Activated T-helper 2 cell treated with anti-CD3 and anti-CD28 coated beads, Interferon-gamma antibody, Interleukin-2, Interleukin-4, amounts not matched to agents 10 μg/mL and 5 μg/mL and 100 μg/mL, durations not matched to agents 14 hours and 24 hours and 36 hours (primary cell): ENCODE results near the gene LGI4. TPM values are rescaled to one million over a fixed set of nuclear protein-coding genes. Genes with fewer than 3 reads are reported as not detected.
"Not testable (repeated sequence)": the region's sequence is repeated elsewhere in the genome, so short reads cannot be mapped to it uniquely, and the experiment has no call there.

Source experiments
- DNase-seq: peaks from one replicate; pipeline ENCODE4 v3.0.0; 2021; ENCODE audit warnings: low spot score
- H3K27ac Mint-ChIP-seq: one replicate; pipeline ENCODE4 v1.8.0; 2021; ENCODE audit warnings: mixed read lengths
- H3K27me3 Mint-ChIP-seq: one replicate; pipeline ENCODE4 v1.8.0; 2021; ENCODE audit warnings: low read depth, mixed read lengths
- H3K36me3 Mint-ChIP-seq: one replicate; pipeline ENCODE4 v1.8.0; 2021; ENCODE audit warnings: low read depth, mixed read lengths
- H3K4me1 Mint-ChIP-seq: one replicate; pipeline ENCODE4 v1.8.0; 2021; ENCODE audit warnings: low read depth, mixed read lengths
- H3K4me3 Mint-ChIP-seq: one replicate; pipeline ENCODE4 v1.8.0; 2021; ENCODE audit warnings: low read depth, mild to moderate bottlenecking, moderate library complexity, mixed read lengths
- H3K9me3 Mint-ChIP-seq: one replicate; pipeline ENCODE4 v1.8.0; 2021; ENCODE audit warnings: mixed read lengths
- intact Hi-C: fragments of 100-400 bp; cut with micrococcal nuclease; formaldehyde crosslinking; loops from one replicate; pipeline ENCODE4 v1.15.1; 2023
- total RNA-seq: library from RNA; stranded (reverse); gene quantifications from 2 replicates; pipeline ENCODE4 v1.2.3, GENCODE V29; 2022

The LGI4 gene
- total RNA-seq, 1 donor from 2014 or later, result 0.27 TPM

GRCh38 chr19:35101949-35102348 is 32.9 kb downstream of the LGI4 start:
- intact Hi-C loops, DNase-seq: not testable (repeated sequence)

GRCh38 chr19:35100588-35101533 is 34.0 kb downstream of the LGI4 start:
- intact Hi-C loops, result no loop called here
- no peak for DNase-seq
- Mint-ChIP-seq H3K4me1 (no peaks in the 10 kb centered on the region), H3K4me3 (no peak overlapping the region), H3K27me3 (no peaks in the 10 kb centered on the region), H3K9me3 (no peaks in the 10 kb centered on the region), H3K36me3 (no peaks in the 10 kb centered on the region), H3K27ac (no peak overlapping the region)

More at GRCh38 chr19:35101949-35102348, 32.9 kb downstream of the LGI4 start:
- H3K9me3 Mint-ChIP-seq, H3K27me3 Mint-ChIP-seq, H3K27ac Mint-ChIP-seq, H3K4me1 Mint-ChIP-seq, H3K4me3 Mint-ChIP-seq, H3K36me3 Mint-ChIP-seq: not testable (repeated sequence)

- intact Hi-C loops, result no loop called here
- no peaks in the 10 kb centered on the region for H3K27me3 Mint-ChIP-seq
- no peaks in the 10 kb centered on the region for H3K9me3 Mint-ChIP-seq
- no peaks in the 10 kb centered on the region for H3K36me3 Mint-ChIP-seq
- no peak overlapping the region for H3K4me3 Mint-ChIP-seq
- no peak overlapping the region for H3K27ac Mint-ChIP-seq
- no peaks in the 10 kb centered on the region for H3K4me1 Mint-ChIP-seq
- no peak for DNase-seq
Measured at GRCh38 chr19:35099897-35100275, 35.0 kb downstream of the LGI4 start.

GRCh38 chr19:35099155-35099896 is 35.5 kb downstream of the LGI4 start:
- Mint-ChIP-seq H3K4me3 (no peak overlapping the region), H3K27ac (no peak overlapping the region), H3K4me1 (no peaks in the 10 kb centered on the region), H3K36me3 (no peaks in the 10 kb centered on the region), H3K27me3 (no peaks in the 10 kb centered on the region), H3K9me3 (no peaks in the 10 kb centered on the region)
- intact Hi-C loops, result no loop called here
- no peak for DNase-seq

GRCh38 chr19:35098413-35099049 is 36.3 kb downstream of the LGI4 start:
- H3K4me3 Mint-ChIP-seq, result no peak overlapping the region

GRCh38 chr19:35095667-35096368 is 39.0 kb downstream of the LGI4 start:
- intact Hi-C loops, result no loop called here
- no peak overlapping the region for H3K27ac Mint-ChIP-seq
- H3K4me1 Mint-ChIP-seq, result no peaks in the 10 kb centered on the region

More at GRCh38 chr19:35098413-35099049, 36.3 kb downstream of the LGI4 start:
- no peaks in the 10 kb centered on the region for H3K27me3 Mint-ChIP-seq
- intact Hi-C loops, result no loop called here
- no peaks in the 10 kb centered on the region for H3K4me1 Mint-ChIP-seq
- H3K9me3 Mint-ChIP-seq, result no peaks in the 10 kb centered on the region
- H3K27ac Mint-ChIP-seq, result no peak overlapping the region
- DNase-seq, result no peak
- no peaks in the 10 kb centered on the region for H3K36me3 Mint-ChIP-seq

GRCh38 chr19:35094656-35095055 is 40.2 kb downstream of the LGI4 start:
- H3K36me3 Mint-ChIP-seq, result no peaks in the 10 kb centered on the region
- DNase-seq, result no peak
- H3K4me1 Mint-ChIP-seq, result no peaks in the 10 kb centered on the region
- H3K27ac Mint-ChIP-seq, result no peak overlapping the region
- H3K9me3 Mint-ChIP-seq, result no peaks in the 10 kb centered on the region
- intact Hi-C loops, result no loop called here
- H3K27me3 Mint-ChIP-seq, result peaks cover 4% of the 10 kb centered on the region
- H3K4me3 Mint-ChIP-seq, result no peak overlapping the region

More at GRCh38 chr19:35095667-35096368, 39.0 kb downstream of the LGI4 start:
- H3K36me3 Mint-ChIP-seq, result no peaks in the 10 kb centered on the region
- no peaks in the 10 kb centered on the region for H3K27me3 Mint-ChIP-seq
- no peaks in the 10 kb centered on the region for H3K9me3 Mint-ChIP-seq
- DNase-seq, result no peak
- H3K4me3 Mint-ChIP-seq, result no peak overlapping the region

GRCh38 chr19:35093941-35094647 is 40.8 kb downstream of the LGI4 start:
- Mint-ChIP-seq H3K36me3 (no peaks in the 10 kb centered on the region), H3K4me1 (no peaks in the 10 kb centered on the region), H3K27me3 (peaks cover 4% of the 10 kb centered on the region), H3K27ac (no peak overlapping the region), H3K9me3 (no peaks in the 10 kb centered on the region), H3K4me3 (no peak overlapping the region)
- intact Hi-C loops, result no loop called here
- no peak for DNase-seq

GRCh38 chr19:35093430-35093829 is 41.4 kb downstream of the LGI4 start:
- Mint-ChIP-seq H3K9me3 (no peaks in the 10 kb centered on the region), H3K27me3 (peaks cover 4% of the 10 kb centered on the region), H3K36me3 (no peaks in the 10 kb centered on the region), H3K4me1 (no peaks in the 10 kb centered on the region), H3K4me3 (no peak overlapping the region), H3K27ac (no peak overlapping the region)
- intact Hi-C loops, result no loop called here
- no peak for DNase-seq

GRCh38 chr19:35090506-35091214 is 44.2 kb downstream of the LGI4 start:
- no peaks in the 10 kb centered on the region for H3K9me3 Mint-ChIP-seq
- no peak for DNase-seq
- H3K36me3 Mint-ChIP-seq, result no peaks in the 10 kb centered on the region
- intact Hi-C loops, result loop anchor here (1.0 kb wide), 1 partner anchor 46 kb away; no protein-coding TSS in a partner anchor
- no peaks in the 10 kb centered on the region for H3K4me1 Mint-ChIP-seq
- H3K4me3 Mint-ChIP-seq, result no peak overlapping the region
- no peak overlapping the region for H3K27ac Mint-ChIP-seq
- H3K27me3 Mint-ChIP-seq, result peaks cover 4% of the 10 kb centered on the region

- Mint-ChIP-seq H3K36me3 (no peaks in the 10 kb centered on the region), H3K4me3 (no peak overlapping the region), H3K4me1 (no peaks in the 10 kb centered on the region), H3K27me3 (peaks cover 4% of the 10 kb centered on the region), H3K9me3 (no peaks in the 10 kb centered on the region), H3K27ac (no peak overlapping the region)
- DNase-seq, result no peak
- intact Hi-C loops, result loop anchor here (1.0 kb wide), 1 partner anchor 46 kb away; no protein-coding TSS in a partner anchor
Measured at GRCh38 chr19:35090160-35090505, 44.7 kb downstream of the LGI4 start.
